Ureter (tissue), 1 donor: Measurements from ENCODE around the gene HCN1. TPM values are rescaled to one million over a fixed set of nuclear protein-coding genes. Genes with fewer than 3 reads are reported as not detected.

Experiments
- DNase-seq: peaks from one replicate; pipeline ENCODE4 v3.0.0-alpha.2; 2020; ENCODE audit warnings: low spot score
- total RNA-seq: library from RNA; stranded (reverse); gene quantifications from one replicate; pipeline ENCODE4 v1.2.4, GENCODE V29; 2023
- donor health status: DM: yes; HTN: yes; CAD: no.

The HCN1 gene
- total RNA-seq, 1 donor from 2014 or later: not detected

DNA sequence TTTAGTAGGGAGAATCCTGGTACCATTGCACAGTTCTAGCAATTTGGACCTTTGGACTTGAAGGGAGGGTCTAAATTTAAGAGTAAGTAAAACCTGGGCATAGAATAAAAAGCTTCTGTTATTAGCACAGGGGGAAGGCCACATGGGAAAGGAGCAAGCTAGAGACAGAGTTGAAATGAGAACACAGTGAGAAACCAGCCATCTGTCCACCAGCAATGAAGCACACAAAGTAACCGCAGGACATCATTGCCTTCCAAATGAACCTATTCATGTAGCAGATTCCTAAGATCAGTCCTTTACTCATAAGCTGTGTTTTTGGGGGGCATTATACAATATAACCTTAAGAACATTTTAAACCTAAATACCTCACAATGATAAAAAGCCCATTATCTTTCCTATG lies 407.4 kb downstream of the HCN1 start:
- no peak for DNase-seq

DNA sequence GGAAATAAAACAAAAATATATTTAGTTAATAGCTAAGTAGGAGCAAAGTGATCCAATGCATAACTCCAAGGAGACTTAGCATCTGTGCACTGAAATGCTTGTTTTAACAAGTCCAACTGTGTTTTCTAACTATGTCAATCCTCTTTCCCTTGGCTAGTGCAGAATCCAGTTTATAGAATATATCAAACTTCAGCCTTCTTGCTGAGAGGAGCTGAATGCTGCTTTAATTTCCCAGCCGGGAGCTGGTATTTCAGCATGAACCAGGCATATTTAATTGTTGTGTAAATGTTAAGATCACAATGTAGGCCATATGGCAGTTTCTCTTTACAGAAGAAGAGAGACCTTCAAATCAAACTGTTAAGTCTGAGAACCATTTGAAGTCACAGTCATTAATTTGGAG lies 411.7 kb downstream of the HCN1 start:
- DNase-seq: no peak

DNA sequence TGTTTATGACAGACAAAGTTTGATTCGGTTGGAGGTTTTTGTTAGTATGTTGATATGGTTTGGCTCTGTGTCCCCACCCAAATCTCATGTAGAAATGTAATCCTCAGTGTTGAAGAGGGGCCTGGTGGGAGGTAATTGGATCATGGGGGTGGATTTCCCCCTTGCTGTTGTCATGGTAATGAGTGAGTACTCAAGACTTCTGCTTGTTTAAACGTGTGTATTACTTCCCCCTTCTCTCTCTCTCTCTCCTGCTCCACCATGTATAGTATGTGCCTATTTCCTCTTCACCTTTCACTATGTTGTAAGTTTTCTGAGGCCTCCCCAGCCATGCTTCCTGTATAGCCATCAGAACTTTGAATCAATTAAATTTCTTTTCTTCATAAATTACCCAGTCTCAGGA lies 415.1 kb downstream of the HCN1 start:
- no peak for DNase-seq

DNA sequence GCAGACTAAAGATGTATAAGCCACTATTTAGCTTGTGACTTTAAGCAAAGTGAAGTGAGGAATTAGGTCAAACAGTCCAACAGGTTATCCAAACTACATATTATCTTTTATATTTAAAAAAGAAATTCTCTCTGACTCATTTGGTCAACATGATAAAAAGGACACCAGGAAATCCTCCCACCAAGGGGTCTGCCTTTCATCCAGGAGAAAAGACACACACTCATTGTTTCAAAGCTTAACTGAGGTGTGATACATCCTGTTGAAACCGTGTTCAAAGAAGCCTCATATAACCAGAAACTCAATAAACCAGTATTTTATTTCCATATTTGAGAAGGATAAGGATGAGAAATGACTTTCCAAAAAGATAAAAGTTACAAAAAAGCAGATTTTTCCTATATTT lies 417.1 kb downstream of the HCN1 start:
- DNase-seq: no peak

DNA sequence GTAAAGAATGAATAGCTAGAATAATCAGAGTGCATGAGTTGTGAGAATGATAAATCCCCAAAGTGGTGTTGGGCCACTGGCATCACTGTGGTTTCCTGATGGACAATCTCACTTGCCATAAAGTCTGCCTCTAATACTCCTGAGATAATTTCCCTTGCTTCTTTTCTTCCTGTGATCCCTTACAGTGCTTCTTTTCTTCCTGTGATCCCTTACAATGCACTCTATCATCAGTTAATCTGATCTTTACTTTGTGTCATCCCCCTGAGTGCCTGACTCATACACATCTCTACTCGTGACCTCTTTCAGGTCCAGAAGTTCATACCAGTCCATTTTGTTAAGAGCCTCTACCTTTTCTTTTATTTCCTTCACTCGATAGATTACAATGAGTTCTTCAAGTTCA lies 418.3 kb downstream of the HCN1 start:
- no peak for DNase-seq

DNA sequence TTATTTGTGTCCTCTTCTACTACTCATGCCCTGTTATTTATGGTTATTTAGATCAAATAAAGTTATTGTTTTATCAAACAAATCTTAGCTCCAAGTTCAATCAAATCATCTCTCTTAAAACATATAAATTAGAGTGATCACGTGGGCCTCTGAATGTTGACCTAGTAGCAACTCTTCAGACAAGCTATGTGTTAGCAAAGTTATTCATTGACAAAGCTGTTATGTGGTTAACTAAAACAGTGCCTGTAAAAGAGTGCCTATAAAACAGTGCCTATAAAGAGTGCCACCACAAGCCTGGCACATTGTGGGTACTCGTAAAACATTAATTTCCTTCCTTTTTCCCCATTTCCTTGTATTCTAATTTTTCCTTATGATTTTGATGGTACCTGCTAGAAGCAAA lies 421.9 kb downstream of the HCN1 start:
- DNase-seq: no peak

DNA sequence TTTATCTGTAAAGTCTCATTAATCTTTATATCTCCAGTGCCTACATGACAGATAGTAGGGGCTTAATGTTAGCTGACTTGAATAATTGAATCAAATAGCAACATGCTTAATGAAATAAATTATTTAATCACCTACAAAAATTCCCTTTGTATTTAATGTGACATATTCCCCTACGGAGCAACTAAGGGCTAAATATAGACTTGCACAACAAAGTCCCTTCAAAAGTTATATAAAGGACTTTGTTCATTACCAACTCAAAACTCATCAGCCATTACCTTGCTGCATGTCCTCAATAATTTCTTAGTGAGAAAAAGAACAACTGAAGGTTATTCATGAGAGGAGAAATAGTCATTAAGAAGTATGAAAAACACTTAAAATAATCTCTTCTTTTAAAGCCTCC lies 424.6 kb downstream of the HCN1 start:
- DNase-seq: no peak

DNA sequence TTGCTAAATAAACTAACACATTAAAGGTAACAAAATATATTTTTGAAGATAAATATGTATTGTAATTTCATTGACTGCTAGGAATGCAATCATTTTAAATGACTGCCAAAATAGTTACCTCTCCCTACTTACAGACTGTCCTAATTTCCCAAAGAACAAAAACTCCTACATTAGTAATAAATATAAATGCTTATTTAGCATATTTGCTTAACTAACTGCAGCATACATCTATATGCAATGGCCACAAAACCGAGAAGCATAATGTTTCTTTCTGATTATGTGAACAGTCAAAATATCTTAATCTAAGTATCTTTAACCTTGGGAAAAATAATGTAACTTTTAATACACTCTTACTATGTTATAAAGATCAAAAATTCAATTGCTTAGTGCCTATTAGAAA lies 431.7 kb downstream of the HCN1 start:
- DNase-seq: no peak

DNA sequence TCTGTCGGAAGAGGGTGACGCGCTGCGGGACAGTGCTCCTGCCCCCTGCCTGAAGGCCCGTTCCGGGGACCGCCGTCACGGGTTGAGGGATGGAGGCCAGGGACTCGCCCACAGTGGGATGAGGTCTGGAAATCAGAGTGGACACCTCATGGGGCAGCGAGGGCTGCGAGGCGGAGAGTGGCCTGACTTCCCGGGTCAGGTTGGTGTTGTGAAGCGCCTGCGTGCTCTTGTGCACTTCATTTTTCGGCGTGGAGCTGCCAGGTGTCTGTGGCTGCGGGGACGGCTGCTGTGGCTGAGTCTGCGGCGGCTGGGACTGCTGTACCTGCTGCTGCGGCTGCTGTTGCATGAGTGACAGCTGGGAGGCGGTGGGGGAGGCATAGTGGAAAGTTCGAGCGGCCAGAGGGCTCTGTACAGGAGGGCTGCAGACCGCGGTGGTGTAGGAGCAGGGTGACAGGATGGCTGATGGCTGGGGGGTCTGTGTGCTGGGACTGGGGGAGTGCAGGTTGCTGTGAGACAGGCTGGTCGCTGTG lies 434.1 kb downstream of the HCN1 start:
- DNase-seq: no peak

DNA sequence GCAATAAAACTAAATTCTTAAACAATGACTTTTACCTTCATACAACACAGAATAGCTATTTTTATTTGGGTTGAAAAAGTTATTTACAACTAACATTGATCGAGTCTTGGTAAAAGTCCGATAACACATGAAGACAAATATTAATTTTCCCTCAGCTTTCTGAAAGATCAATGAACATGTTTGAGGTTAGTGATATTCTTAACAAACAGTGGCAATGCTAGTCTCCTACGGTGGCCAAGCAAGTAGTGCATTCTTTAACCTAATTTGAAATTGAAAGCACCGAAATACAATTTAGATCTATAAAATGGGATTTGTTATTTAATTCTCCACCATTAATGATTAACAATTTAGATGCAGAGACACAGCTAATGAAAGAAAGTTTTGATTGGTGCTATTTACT lies 435.1 kb downstream of the HCN1 start:
- DNase-seq: no peak

DNA sequence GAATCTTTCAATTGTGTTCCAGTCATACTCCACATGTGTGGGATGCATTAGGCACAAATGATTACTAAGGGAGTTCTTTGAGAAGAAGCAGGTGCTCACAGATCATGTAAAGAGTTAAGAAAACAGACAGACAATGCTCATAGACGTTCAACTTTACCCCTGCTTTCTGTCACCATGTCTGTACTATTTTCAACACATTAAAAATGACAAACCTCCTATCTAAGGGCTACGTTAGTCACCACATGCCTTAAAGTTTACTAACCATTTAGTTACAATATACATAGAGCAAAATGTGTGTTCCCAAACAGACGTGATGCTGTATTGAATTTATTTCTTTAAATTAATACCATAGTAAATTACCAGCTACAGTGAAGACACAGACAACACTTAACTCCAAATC lies 435.9 kb downstream of the HCN1 start:
- DNase-seq: no peak

DNA sequence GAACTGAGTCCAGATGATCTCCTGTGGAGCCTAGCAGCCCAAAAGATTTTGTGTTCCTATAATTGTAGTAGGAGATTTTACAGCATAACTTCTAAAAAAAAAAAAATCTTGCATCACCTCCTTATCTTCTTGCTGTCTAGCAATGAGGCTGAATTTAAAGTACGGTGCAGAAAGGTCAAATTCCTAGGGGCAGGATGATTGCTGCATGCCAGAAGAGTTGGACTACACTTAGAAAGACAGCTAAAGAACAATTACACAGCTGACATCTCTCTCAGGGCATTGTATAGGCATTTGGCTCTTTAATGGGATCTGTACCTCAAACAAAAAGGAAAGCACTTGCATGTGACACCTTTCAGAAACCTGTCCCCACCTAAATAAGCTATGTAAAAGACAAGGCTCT lies 443.2 kb downstream of the HCN1 start:
- no peak for DNase-seq

DNA sequence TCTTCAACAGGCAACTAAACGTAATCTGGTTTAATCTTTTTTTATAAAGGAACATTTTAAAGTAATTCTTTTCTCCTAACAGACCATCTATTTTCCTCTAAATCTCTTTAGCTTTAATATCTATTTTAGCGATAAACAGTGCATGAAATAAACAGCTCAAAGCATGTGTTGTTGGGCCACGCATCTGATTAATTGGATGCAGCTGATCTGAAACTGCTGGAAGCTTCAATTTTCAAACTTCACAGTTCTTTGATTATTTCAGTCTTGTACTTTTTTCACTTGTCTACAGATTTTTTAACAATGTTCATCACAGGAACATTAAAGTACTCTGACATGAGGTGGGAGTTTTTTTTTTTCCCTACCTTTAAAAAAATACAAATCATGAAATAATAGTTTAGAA lies 443.6 kb downstream of the HCN1 start:
- no peak for DNase-seq

DNA sequence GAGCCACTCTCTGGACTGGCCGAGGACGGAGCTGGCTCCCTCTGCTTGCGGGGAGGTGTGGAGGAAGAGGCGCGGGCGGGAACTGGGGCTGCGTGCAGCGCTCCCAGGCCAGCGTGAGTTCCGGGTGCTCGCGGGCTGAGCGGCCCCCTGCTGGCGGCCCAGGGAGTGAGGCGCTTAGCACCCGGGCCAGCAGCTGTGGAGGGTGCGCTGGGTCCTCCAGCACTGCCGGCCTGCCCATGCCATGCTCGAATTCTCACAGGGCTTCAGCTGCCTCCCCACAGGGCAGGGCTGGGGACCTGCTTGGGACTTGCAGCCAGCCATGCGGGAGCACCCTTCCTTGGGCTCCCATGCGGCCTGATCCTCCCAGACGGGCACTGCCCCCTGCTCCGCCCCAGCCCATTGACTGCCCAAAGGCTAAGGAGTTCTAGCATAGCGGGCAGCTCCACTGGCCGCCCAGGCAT lies 470.6 kb downstream of the HCN1 start:
- DNase-seq: no peak

DNA sequence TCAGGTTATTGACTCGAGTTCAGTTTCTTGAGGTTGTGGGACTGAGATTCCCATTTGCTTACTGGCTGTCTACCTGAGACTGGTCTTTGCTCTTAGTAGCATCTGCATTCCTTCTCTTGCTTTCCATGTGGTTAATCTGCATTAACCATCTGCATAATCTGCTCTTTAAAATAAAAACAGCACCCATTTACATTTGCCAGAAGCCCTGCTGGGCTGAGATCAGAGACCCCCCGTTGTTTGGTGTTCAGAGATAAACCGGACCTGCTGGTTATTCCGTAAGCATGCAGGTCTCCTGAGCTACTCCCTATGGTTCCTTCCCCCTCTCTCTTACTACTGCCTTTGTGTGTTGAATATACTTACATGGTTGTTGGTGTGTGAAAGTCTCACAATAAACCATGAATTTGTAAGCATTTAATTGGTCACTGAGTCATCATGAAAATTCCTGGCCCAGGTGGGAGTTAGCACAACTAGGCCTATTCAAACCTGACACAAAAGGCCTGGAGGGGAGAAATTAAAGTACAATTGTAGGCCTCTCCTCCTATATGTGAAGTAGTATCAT lies 490.7 kb downstream of the HCN1 start:
- no peak for DNase-seq
